GM18868 (cell line): ENCODE measurements around the gene KNL1.
"Not testable (repeated sequence)": the region's sequence is repeated elsewhere in the genome, so short reads cannot be mapped to it uniquely, and the experiment has no call there.

Experiments used
- ATAC-seq: cut with Tn5 transposase; IDR thresholded peaks from one replicate; pipeline ENCODE4 v1.9.1; 2021; ENCODE audit warnings: mild to moderate bottlenecking, moderate library complexity; ENCODE audit not compliant: unreplicated experiment

The KNL1 gene

DNA sequence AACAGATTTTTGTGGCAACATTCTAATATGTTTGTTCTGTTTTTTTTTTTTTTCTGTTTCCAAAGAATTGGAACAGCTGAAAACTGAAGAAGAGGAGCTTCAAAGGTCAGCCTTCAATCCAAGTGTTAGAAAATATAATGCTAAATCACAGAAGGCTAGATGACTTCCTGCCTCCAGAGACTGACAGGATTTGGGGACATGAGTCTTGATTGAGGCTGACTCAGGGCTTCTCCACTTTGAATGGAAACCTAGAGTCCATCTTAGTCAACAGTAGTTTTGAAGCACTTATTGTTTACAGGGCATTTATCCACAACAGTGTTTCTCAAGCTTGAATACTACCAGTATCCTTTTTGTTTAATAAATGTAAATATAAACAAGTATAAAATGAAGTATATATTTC, 56.4 kb downstream of the KNL1 start:
- no peak for ATAC-seq

DNA sequence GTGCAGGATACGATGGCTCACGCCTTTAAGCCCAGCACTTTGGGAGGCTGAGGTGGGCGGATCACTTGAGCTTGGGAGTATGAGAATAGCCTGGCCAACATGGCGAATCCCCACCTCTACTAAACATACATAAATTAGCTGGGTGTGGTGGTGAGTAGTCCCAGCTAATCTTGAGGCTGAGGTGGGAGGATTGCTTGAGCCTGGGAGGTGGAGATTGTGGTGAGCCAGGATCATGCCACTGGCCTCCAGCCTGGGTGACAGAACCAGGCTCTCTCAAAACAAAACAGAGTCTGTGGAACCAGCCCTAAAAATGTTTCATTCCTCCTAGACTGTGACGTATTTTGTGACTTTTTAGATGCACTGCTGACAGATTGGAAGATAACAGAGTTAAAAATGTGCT, 66.6 kb downstream of the KNL1 start:
- no peak for ATAC-seq

DNA sequence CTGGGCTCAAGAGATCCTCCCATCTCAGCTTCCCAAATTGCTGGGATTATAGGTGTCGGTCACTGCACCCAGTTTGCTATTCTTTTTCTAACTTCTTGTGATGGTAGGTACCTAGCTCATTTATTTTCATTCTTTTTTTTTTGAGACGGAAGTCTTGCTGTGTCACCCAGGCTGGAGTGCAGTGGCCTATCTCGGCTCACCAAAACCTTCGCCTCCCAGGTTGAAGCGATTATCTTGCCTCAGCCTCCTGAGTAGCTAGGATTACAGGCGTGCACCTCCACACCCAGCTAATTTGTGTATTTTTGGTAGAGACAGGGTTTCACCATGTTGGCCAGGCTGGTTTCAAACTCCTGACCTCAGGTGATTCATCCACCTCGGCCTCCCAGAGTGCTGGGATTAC, 70.9 kb downstream of the KNL1 start:
- ATAC-seq, result no peak

DNA sequence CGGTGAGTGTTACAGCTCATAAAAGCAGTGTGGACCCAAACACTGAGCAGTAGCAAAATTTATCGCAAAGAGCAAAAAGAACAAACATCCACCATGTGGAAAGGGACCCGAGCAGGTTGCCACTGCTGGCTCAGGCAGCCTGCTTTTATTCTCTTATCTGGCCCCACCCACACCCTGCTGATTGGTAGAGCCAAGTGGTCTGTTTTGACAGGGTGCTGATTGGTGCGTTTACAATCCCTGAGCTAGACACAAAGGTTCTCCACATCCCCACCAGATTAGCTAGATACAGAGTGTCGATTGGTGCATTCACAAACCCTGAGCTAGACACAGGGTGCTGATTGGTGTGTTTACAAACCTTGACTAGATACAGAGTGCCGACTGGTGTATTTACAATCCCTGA, 82.2 kb downstream of the KNL1 start:
- not testable (repeated sequence) for ATAC-seq

DNA sequence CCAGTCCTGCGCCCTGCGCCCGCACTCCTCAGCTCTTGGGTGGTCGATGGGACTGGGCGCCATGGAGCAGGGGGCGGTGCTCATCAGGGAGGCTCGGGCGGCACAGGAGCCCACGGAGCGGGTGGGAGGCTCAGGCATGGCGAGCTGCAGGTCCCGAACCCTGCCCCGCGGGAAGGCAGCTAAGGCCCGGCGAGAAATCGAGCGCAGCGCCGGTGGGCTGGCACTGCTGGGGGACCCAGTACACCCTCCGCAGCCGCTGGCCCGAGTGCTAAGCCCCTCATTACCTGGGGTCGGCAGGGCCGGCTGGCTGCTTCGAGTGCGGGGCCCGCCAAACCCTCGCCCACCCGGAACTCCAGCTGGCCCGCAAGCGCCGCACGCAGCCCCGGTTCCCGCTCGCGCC, 82.9 kb downstream of the KNL1 start:
- ATAC-seq, result not testable (repeated sequence)

DNA sequence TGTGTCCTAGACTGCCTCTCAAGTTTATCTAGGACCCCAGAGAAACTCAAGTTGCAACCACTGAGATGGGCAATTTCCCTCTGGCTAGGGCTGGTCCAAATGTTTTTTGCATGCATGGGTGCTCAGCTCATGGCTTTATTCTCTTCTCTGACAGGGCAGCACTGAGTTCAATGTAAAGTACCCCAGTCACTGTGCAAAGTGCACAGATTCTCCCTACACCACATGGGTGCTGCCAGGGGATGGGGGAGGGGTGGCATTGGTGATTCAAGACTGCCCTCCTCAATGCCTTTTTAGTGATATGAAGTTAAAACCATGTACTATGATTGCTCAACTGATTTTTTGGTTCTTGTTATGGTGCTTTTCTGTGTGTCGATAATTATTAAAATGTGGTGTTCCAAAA, 86.1 kb downstream of the KNL1 start:
- no peak for ATAC-seq

DNA sequence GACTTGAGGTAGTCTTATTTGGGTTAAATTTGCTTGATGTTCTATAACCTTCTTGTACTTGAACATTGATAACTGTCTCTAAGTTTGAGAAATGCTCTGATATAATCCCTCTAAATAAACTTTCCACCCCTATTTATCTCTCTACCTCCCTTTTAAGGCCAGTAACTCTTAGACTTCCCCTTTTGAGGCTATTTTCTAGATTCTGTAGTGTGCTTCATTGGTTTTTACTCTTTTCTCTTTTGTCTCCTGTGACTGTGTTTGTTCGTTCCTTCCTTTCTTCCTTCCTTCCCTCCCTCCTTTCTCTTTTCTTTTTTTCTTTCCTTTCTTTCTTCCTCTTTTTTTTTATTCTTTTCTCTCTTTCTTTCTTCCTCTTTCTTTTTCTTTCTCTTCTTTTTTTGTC, 86.9 kb downstream of the KNL1 start:
- ATAC-seq, result not testable (repeated sequence)

DNA sequence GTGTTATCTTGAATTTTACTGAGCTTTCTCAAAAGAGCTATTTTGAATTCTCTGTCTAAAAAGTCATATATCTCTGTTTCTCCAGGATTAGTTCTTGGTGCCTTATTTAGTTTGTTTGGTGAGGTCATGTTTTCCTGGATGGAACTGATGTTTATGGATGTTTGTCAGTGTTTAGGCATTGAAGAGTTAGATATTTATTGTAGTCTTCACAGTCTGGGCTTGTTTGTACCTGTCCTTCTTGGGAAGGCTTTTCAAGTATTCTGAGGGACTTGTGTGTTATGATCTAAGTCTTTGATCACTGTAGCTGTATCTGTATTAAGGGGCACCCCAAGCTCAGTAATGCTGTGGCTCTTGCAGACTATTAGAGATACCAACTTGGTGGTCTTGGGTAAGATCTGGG, 90.3 kb downstream of the KNL1 start:
- no peak for ATAC-seq

DNA sequence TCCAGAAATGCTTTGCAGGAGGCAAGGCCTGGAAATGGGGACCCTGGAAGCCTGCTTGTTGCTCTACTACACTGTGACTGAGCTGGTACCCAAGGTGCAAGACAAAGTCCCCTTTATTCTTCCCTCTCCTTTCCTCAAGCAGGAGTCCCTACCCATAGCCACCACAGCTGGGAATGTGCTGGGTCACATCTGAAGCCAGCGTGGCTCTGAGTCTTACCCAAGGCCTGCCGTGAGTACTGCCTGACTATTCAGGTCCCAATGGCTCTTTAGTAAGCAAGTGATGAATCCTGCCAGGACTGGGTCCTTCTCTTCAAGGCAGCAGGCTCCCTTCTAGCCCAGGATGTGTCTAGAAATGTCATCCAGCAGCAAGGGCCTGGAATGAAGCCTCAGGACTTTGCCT, 91.3 kb downstream of the KNL1 start:
- no peak for ATAC-seq

DNA sequence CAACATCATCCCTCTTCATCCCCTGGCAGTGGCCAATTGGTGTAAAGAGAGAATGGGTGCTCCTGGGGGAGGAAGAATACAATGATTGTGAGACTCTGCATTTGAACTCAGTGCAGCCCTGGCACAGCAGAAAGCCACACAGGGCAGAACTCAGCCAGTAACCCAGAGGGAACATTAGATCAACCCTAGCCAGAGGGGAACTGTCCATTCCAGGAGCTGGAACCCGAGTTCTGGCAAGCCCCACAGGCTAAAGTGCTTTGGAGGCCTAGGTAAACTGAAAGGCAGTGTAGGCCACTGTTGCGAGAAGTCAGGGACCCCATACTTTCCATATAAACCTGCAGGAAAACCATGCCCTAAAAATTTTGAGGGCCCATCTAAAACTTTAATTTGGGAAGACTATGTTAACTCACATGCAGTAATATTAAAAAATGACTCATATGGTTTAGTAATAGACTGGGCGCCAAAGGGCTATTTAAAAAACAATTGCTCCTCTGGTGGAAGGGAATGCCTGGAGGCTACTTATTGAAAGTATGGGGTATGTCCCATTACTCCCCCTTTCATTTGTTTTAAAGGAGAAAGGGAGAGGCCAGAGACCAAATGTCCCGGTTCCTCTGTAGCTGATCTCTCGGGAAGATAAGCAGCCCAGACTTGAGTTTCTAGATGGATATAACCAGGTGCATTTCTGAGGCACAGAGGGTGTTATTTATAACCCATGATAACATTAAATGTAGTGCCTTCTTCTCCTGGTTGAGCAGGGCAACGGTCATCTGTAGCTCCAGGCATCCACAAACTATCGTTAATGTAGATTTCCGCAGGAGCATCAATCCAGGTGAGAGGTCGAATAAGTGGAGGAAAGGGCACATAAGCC, 95.1 kb downstream of the KNL1 start:
- no peak for ATAC-seq

DNA sequence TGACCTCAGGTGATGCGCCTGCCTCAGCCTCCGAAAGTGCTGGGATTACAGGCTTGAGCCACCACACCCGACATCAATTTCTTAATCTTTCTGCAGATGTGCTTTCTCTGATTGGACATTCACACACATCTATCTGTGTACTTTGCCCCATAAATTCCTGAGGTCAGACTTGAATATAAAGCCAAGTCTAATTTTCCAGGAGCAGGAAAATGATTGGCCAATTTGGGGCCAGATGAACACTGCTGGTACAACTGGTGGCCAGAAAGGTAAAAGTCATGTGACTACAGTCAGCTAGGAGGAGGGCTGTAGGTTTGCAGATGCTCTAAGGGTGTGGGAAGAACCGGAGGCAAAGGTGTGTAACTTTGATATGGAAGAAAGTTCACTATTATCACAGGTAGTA, 97.7 kb downstream of the KNL1 start:
- no peak for ATAC-seq

DNA sequence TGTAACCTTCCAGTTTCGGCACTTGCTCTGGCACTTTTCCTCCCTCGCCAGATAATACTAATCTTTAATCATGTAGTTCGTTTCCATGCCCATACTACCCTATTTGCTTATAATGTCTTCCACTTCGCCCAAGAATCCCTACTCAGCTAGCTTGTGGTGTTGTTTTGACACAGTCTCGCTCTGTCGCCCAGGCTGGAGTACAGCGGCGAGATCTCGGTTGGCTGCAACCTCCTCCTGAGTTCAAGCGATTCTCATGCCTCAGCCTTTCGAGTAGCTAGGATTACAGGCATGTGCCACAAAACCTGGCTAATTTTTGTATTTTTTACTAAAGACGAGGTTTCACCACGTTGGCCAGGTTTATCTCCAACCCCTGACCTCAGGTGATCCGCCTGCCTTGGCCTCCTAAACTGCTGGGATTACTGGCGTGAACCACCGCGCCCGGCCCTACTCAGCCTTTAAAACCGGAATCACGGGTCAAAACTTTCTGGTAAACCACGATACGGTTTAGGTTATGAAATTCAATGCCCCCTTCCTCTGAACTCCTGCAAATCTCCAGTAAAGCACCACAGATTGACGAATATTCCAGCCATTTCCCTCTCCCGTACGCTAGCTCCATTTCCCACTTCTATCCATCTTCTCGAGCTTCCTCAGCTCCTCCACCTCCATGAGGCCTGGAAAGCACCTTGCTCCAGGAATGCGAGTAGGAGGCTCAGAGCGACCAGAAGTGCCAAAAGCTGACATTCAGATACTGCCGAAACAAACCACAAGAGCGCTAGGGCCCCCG, 100.0 kb downstream of the KNL1 start:
- no peak for ATAC-seq

DNA sequence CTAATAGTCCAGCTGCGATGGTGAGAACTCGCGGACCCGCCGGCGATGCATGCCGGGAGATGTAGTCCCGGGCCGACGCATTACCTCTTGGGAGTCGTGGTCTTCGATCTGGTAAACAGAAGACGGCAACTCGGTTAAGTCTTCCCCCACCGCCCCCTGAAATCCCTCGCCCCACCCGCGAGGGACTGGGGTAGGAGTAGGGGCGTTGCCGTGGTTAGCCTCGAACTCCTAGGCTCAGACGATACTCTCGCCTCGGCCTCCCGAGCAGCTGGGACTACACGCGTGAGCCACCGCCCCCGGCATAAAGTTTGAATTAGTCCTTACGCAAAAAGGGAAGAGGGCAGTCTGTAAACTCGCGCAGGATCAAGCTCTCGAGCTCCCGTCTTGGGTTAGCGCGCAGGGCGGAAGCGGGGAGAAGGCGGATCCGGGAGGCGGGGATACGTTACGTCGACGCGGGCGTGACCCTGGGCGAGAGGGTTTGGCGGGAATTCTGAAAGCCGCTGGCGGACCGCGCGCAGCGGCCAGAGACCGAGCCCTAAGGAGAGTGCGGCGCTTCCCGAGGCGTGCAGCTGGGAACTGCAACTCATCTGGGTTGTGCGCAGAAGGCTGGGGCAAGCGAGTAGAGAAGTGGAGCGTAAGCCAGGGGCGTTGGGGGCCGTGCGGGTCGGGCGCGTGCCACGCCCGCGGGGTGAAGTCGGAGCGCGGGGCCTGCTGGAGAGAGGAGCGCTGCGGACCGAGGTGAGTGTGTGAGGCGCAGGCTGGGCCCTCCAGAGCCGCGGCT, 100.8 kb downstream of the KNL1 start, which contains the start of gene RAD51:
RAD51 (plus strand) TSS at position 487 of the 781 bp plus-strand sequence. CDS start 3,585 bp downstream, outside the sequence.
- ATAC-seq, result peak; percentile 80

DNA sequence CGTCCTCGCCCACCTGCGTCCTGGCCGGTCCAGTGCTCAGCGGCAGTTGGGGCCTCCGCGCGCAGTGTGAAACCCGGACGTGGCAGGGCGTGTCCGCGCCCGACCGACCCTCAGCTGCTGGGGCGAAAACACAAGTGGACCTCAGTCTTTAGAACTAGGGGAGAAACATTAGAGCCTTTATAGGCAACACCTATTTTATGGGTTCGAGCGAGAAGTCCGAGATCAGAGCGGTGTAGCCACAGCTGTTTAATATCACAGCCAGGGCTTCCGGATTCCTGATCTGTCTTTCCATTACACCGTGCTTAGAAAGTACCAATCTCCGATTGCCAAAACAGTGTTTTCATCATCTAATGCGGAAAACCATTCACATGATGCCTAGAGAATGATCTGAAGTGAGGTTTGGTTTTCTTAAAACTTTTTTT, 101.4 kb downstream of the KNL1 start:
- ATAC-seq, result no peak

DNA sequence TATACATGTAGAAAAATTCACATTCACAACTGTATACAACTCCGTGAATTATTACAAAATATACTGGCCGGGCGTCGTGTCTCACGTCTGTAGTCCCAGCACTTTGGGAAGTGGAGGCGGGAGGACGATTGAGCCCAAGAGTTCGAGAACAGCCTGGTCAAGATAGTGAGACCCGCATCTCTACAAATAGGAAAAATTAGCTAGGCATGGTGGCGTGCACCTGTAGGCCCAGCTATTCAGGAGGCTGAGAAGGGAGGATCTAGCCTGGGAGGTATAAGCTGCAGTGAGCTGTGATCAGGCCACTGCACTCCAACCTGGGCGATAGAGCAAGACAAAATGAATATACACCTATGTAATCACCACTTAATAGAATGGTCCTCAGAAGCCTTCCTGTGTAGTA, 102.2 kb downstream of the KNL1 start:
- no peak for ATAC-seq

DNA sequence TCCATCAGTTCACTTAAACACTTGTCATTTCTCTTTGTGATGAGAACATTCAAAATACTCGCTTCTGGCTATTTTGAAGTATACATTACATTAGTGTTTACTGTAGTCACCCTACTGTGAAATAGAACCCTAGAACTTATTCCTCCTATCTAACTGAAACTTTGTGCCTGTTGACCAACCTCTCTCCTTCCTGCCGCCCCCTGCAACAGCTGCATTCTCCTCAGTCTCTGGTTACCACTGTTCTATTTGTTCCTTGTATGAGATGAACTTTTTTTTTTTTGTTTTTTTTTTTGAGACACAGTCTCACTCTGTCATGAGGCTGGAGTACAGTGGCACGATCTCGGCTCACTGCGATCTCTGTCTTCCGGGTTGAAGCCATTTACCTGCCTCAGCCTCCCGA, 103.9 kb downstream of the KNL1 start:
- no peak for ATAC-seq

DNA sequence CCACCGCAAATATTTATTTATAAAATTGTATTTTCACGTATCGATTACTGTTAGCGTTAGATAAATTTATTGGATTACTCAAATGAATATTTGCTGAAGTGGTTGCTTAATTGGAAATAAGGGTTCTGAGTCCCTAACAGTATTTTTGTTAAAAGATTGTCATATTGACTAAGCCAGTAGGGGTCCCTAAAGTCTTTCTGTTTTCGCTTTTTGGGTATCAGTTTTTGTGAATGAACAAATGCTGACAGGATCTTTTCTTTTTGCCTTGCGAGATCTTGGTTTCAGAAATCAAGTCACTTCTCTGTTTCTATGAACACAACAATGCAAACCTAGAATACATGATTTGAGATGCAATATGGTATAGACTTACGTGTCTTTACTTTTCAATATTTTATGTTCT, 108.0 kb downstream of the KNL1 start:
- ATAC-seq, result no peak

DNA sequence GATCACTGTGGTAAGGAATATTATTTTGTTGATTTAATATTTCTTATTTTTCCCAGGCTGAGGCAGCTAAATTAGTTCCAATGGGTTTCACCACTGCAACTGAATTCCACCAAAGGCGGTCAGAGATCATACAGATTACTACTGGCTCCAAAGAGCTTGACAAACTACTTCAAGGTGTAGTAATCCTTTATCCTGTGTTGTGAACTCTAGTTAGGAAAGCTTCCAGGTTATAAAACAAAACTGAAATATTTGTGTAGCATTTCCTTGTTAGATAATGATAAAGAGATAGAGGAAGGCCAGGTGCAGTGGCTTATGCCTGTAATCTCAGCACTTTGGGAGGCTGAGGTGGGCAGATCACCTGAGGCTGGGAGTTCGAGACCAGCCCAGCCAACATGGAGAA, 112.1 kb downstream of the KNL1 start:
- no peak for ATAC-seq
